ENCODE measurements around the gene OR6Q1.

DNA sequence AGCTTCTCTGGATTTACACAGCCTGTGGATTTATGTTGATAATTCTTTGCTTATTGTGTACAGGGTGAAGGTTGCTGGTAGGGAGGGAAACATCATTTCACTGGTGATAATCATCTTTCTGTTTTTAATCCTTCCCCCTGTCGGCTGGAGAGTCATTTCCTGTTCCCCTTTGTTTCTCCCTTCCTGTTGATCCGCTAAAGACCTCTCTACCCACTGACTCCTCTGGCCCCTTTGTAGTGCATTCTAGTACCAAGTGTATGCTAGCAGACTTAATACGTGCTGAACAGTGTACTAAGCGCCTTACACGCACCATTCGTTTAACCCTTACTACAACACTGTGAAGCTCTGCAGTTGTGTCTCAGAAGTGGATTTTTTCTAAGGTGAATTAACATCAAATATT lies 26.1 kb upstream of the OR6Q1 start:
- TF ChIP-seq POLR2A (IDR thresholded peaks at IDR 0.05): no peak
- TF ChIP-seq, protein P1, sequence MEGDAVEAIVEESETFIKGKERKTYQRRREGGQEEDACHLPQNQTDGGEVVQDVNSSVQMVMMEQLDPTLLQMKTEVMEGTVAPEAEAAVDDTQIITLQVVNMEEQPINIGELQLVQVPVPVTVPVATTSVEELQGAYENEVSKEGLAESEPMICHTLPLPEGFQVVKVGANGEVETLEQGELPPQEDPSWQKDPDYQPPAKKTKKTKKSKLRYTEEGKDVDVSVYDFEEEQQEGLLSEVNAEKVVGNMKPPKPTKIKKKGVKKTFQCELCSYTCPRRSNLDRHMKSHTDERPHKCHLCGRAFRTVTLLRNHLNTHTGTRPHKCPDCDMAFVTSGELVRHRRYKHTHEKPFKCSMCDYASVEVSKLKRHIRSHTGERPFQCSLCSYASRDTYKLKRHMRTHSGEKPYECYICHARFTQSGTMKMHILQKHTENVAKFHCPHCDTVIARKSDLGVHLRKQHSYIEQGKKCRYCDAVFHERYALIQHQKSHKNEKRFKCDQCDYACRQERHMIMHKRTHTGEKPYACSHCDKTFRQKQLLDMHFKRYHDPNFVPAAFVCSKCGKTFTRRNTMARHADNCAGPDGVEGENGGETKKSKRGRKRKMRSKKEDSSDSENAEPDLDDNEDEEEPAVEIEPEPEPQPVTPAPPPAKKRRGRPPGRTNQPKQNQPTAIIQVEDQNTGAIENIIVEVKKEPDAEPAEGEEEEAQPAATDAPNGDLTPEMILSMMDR (IDR thresholded peaks at IDR 0.05): no peak

Data from esophagus squamous epithelium (tissue), 4 donors.